GM23338 (cell line): Measurements from ENCODE around the gene PDE7B. TPM values are rescaled to one million over a fixed set of nuclear protein-coding genes. Genes with fewer than 3 reads are reported as not detected.

Experiments
- ATAC-seq: fragments of 200-7000 bp; cut with Tn5 transposase; 3 replicates; pipeline ENCODE4 v1.9.1; 2020
- DNase-seq: peaks from one replicate; pipeline ENCODE4 v3.0.0-alpha.2; 2015; ENCODE audit warnings: low spot score
- H2AFZ ChIP-seq: fragments of 200-600 bp; sonication (generic); 2 replicates; pipeline ENCODE4 v1.8.0; 2016; ENCODE audit warnings: antibody characterized with exemption, mild to moderate bottlenecking, moderate library complexity
- H3F3A ChIP-seq: fragments of 200-600 bp; sonication (generic); replicated peaks from 2 replicates; pipeline ENCODE4 v1.8.0; 2017; ENCODE audit warnings: antibody characterized with exemption, mixed run types, low read depth
- H3K27ac ChIP-seq: fragments of 200-600 bp; sonication (generic); 2 replicates; pipeline ENCODE4 v1.6.1; 2016; ENCODE audit warnings: low read depth
- H3K27me3 ChIP-seq: fragments of 200-600 bp; sonication (generic); 2 replicates; pipeline ENCODE4 v1.8.0; 2016; ENCODE audit warnings: mild to moderate bottlenecking, mixed run types, moderate library complexity; ENCODE audit not compliant: insufficient read depth
- H3K36me3 ChIP-seq: fragments of 200-600 bp; sonication (generic); 2 replicates; pipeline ENCODE4 v1.8.0; 2016; ENCODE audit warnings: mild to moderate bottlenecking; ENCODE audit not compliant: insufficient read depth
- H3K4me1 ChIP-seq: fragments of 200-600 bp; sonication (generic); 2 replicates; pipeline ENCODE4 v1.8.0; 2016; ENCODE audit warnings: mild to moderate bottlenecking, moderate library complexity; ENCODE audit not compliant: insufficient read depth
- H3K4me2 ChIP-seq: fragments of 200-600 bp; sonication (generic); 2 replicates; pipeline ENCODE4 v1.7.1; 2017; ENCODE audit warnings: mixed run types
- H3K4me3 ChIP-seq: fragments of 200-600 bp; sonication (generic); 2 replicates; pipeline ENCODE4 v1.6.1; 2016; ENCODE audit warnings: mixed run types
- H3K79me2 ChIP-seq: fragments of 200-600 bp; sonication (generic); replicated peaks from 2 replicates; pipeline ENCODE4 v1.8.0; 2017; ENCODE audit warnings: mild to moderate bottlenecking; ENCODE audit not compliant: insufficient read depth
- H3K9me2 ChIP-seq: fragments of 200-600 bp; sonication (generic); 2 replicates; pipeline ENCODE4 v1.8.0; 2017; ENCODE audit not compliant: insufficient read depth
- H4K20me1 ChIP-seq: fragments of 200-600 bp; sonication (generic); replicated peaks from 2 replicates; pipeline ENCODE4 v1.8.0; 2017; ENCODE audit warnings: mild to moderate bottlenecking; ENCODE audit not compliant: insufficient read depth
- H3K27ac Mint-ChIP-seq: 2 replicates; pipeline ENCODE4 v1.8.0; 2020; ENCODE audit warnings: inconsistent platforms, mild to moderate bottlenecking, moderate library complexity, mixed read lengths
- H3K27me3 Mint-ChIP-seq: 3 replicates; pipeline ENCODE4 v1.8.0; 2022; ENCODE audit warnings: low read depth, mild to moderate bottlenecking, moderate library complexity, mixed read lengths, inconsistent platforms; ENCODE audit not compliant: insufficient read depth, poor library complexity
- H3K36me3 Mint-ChIP-seq: 3 replicates; pipeline ENCODE4 v1.8.0; 2021; ENCODE audit warnings: low read depth, mild to moderate bottlenecking, inconsistent platforms, moderate library complexity, mixed read lengths
- H3K4me1 Mint-ChIP-seq: 3 replicates; pipeline ENCODE4 v1.8.0; 2020; ENCODE audit warnings: mild to moderate bottlenecking, inconsistent platforms, mixed read lengths
- H3K4me3 Mint-ChIP-seq: 3 replicates; pipeline ENCODE4 v1.8.0; 2021; ENCODE audit warnings: moderate library complexity, mild to moderate bottlenecking, inconsistent platforms, mixed read lengths
- H3K9me3 Mint-ChIP-seq: 3 replicates; pipeline ENCODE4 v1.8.0; 2020; ENCODE audit warnings: moderate library complexity, mild to moderate bottlenecking, inconsistent platforms, mixed read lengths
- CREB1 ChIP-seq: fragments of 250-450 bp; sonication (Bioruptor Pico); IDR thresholded peaks from 2 replicates; pipeline ENCODE4 v1.5.0; 2020; ENCODE audit warnings: low read depth, mild to moderate bottlenecking, moderate library complexity
- ETS1 ChIP-seq: IDR thresholded peaks from 2 replicates; pipeline ENCODE4 v1.6.1; 2016; ENCODE audit warnings: antibody characterized with exemption
- EZH2 ChIP-seq: fragments of 200-600 bp; sonication (generic); IDR thresholded peaks from one replicate; pipeline ENCODE4 v1.8.0; 2017; ENCODE audit warnings: antibody characterized with exemption, mild to moderate bottlenecking, low read depth; ENCODE audit not compliant: unreplicated experiment
- EZH2phosphoT487 ChIP-seq: fragments of 200-600 bp; sonication (generic); IDR thresholded peaks from one replicate; pipeline ENCODE4 v1.8.1; 2018; ENCODE audit warnings: antibody characterized with exemption; ENCODE audit not compliant: unreplicated experiment
- JUNB ChIP-seq: IDR thresholded peaks from one replicate; pipeline ENCODE4 v1.6.1; 2016; ENCODE audit warnings: antibody characterized with exemption; ENCODE audit not compliant: unreplicated experiment
- NANOG ChIP-seq: IDR thresholded peaks from 2 replicates; pipeline ENCODE4 v1.6.1; 2016; ENCODE audit warnings: antibody characterized with exemption, borderline replicate concordance
- POLR2AphosphoS5 ChIP-seq: IDR thresholded peaks from 2 replicates; pipeline ENCODE4 v1.6.1; 2016; ENCODE audit warnings: antibody characterized with exemption, low read depth
- STAT1 ChIP-seq: IDR thresholded peaks from one replicate; pipeline ENCODE4 v1.6.1; 2016; ENCODE audit warnings: antibody characterized with exemption; ENCODE audit not compliant: unreplicated experiment
- ZNF114 ChIP-seq: fragments of 250-450 bp; sonication (Bioruptor Pico); IDR thresholded peaks from 2 replicates; pipeline ENCODE4 v1.5.0; 2020; ENCODE audit warnings: mild to moderate bottlenecking, moderate library complexity
- ZNF331 ChIP-seq: fragments of 250-450 bp; sonication (Bioruptor Pico); IDR thresholded peaks from 2 replicates; pipeline ENCODE4 v1.5.0; 2020; ENCODE audit warnings: low read depth, mild to moderate bottlenecking, moderate library complexity
- polyA plus RNA-seq: library from polyadenylated mRNA; unstranded; fragments of >200 nt; fragmentation: Nextera tagmentation; extraction: Ambion mirVana; gene quantifications from 2 replicates; pipeline ENCODE4 v1.2.1, GENCODE V29; 2016
- total RNA-seq: library from RNA; depleted of rRNA; stranded (reverse); fragments of >200 nt; shearing (Covaris generic); gene quantifications from 2 replicates; pipeline ENCODE4 v1.2.3, GENCODE V29; 2014
- TF ChIP-seq, protein P1 (sequence below): fragments of 250-450 bp; sonication (Bioruptor Pico); IDR thresholded peaks from 2 replicates; pipeline ENCODE4 v1.5.0; 2020; ENCODE audit warnings: mild to moderate bottlenecking, moderate library complexity
- TF ChIP-seq, protein P2 (sequence below), 2 experiments: fragments of 200-600 bp in 1 of 2; sonication (generic) in 1 of 2; conservative IDR thresholded peaks; 2 replicates each; pipeline versions ENCODE4 v1.5.1 to v1.6.1; 2016 to 2017; ENCODE audit warnings: antibody characterized with exemption in 2 of 2, low read depth in 2 of 2, mild to moderate bottlenecking in 2 of 2, moderate library complexity in 1 of 2
- TF ChIP-seq, protein P3 (sequence below): IDR thresholded peaks from one replicate; pipeline ENCODE4 v1.6.1; 2018; ENCODE audit warnings: antibody characterized with exemption; ENCODE audit not compliant: unreplicated experiment

The PDE7B gene
- total and polyA plus RNA-seq, 2 experiments from 2014 or later = 0.07 TPM; not detected in 1

DNA sequence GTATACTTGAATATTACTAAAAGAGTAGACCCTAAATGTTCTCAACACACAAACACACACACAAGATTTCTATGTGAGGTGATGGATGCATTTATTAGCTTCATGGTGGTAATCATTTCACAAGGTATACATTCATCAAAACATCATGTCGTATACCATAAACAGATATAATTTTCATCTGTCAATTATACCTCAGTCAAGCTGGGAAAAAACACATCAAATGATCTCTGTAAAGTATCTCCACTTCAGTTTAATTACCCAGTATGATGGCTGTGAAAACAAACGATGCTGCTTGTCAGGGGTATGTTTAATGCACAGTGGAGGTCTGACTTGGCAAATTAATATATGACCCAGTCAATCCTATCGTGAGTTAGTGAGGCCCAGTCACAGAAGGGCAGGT is 241.4 kb downstream of the PDE7B start:
- TF ChIP-seq POLR2AphosphoS5 (no peak), STAT1 (no peak), ZNF331 (CRISPR knock-in tag) (no peak), NANOG (no peak), JUNB (no peak), EZH2 (no peak), ETS1 (no peak), EZH2phosphoT487 (no peak), ZNF114 (CRISPR knock-in tag) (no peak), CREB1 (CRISPR knock-in tag) (no peak)
- TF ChIP-seq, protein P1, sequence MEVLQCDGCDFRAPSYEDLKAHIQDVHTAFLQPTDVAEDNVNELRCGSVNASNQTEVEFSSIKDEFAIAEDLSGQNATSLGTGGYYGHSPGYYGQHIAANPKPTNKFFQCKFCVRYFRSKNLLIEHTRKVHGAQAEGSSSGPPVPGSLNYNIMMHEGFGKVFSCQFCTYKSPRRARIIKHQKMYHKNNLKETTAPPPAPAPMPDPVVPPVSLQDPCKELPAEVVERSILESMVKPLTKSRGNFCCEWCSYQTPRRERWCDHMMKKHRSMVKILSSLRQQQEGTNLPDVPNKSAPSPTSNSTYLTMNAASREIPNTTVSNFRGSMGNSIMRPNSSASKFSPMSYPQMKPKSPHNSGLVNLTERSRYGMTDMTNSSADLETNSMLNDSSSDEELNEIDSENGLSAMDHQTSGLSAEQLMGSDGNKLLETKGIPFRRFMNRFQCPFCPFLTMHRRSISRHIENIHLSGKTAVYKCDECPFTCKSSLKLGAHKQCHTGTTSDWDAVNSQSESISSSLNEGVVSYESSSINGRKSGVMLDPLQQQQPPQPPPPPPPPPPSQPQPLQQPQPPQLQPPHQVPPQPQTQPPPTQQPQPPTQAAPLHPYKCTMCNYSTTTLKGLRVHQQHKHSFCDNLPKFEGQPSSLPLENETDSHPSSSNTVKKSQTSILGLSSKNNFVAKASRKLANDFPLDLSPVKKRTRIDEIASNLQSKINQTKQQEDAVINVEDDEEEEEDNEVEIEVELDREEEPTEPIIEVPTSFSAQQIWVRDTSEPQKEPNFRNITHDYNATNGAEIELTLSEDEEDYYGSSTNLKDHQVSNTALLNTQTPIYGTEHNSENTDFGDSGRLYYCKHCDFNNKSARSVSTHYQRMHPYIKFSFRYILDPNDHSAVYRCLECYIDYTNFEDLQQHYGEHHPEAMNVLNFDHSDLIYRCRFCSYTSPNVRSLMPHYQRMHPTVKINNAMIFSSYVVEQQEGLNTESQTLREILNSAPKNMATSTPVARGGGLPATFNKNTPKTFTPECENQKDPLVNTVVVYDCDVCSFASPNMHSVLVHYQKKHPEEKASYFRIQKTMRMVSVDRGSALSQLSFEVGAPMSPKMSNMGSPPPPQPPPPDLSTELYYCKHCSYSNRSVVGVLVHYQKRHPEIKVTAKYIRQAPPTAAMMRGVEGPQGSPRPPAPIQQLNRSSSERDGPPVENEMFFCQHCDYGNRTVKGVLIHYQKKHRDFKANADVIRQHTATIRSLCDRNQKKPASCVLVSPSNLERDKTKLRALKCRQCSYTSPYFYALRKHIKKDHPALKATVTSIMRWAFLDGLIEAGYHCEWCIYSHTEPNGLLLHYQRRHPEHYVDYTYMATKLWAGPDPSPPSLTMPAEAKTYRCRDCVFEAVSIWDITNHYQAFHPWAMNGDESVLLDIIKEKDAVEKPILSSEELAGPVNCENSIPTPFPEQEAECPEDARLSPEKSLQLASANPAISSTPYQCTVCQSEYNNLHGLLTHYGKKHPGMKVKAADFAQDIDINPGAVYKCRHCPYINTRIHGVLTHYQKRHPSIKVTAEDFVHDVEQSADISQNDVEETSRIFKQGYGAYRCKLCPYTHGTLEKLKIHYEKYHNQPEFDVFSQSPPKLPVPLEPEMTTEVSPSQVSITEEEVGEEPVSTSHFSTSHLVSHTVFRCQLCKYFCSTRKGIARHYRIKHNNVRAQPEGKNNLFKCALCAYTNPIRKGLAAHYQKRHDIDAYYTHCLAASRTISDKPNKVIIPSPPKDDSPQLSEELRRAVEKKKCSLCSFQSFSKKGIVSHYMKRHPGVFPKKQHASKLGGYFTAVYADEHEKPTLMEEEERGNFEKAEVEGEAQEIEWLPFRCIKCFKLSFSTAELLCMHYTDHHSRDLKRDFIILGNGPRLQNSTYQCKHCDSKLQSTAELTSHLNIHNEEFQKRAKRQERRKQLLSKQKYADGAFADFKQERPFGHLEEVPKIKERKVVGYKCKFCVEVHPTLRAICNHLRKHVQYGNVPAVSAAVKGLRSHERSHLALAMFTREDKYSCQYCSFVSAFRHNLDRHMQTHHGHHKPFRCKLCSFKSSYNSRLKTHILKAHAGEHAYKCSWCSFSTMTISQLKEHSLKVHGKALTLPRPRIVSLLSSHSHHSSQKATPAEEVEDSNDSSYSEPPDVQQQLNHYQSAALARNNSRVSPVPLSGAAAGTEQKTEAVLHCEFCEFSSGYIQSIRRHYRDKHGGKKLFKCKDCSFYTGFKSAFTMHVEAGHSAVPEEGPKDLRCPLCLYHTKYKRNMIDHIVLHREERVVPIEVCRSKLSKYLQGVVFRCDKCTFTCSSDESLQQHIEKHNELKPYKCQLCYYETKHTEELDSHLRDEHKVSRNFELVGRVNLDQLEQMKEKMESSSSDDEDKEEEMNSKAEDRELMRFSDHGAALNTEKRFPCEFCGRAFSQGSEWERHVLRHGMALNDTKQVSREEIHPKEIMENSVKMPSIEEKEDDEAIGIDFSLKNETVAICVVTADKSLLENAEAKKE (CRISPR knock-in tag) = no peak
- TF ChIP-seq, protein P2, sequence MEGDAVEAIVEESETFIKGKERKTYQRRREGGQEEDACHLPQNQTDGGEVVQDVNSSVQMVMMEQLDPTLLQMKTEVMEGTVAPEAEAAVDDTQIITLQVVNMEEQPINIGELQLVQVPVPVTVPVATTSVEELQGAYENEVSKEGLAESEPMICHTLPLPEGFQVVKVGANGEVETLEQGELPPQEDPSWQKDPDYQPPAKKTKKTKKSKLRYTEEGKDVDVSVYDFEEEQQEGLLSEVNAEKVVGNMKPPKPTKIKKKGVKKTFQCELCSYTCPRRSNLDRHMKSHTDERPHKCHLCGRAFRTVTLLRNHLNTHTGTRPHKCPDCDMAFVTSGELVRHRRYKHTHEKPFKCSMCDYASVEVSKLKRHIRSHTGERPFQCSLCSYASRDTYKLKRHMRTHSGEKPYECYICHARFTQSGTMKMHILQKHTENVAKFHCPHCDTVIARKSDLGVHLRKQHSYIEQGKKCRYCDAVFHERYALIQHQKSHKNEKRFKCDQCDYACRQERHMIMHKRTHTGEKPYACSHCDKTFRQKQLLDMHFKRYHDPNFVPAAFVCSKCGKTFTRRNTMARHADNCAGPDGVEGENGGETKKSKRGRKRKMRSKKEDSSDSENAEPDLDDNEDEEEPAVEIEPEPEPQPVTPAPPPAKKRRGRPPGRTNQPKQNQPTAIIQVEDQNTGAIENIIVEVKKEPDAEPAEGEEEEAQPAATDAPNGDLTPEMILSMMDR (conservative IDR thresholded peaks at IDR 0.05; ENCODE audit: low read depth in 2 of 2) = no peak
- TF ChIP-seq, protein P3, sequence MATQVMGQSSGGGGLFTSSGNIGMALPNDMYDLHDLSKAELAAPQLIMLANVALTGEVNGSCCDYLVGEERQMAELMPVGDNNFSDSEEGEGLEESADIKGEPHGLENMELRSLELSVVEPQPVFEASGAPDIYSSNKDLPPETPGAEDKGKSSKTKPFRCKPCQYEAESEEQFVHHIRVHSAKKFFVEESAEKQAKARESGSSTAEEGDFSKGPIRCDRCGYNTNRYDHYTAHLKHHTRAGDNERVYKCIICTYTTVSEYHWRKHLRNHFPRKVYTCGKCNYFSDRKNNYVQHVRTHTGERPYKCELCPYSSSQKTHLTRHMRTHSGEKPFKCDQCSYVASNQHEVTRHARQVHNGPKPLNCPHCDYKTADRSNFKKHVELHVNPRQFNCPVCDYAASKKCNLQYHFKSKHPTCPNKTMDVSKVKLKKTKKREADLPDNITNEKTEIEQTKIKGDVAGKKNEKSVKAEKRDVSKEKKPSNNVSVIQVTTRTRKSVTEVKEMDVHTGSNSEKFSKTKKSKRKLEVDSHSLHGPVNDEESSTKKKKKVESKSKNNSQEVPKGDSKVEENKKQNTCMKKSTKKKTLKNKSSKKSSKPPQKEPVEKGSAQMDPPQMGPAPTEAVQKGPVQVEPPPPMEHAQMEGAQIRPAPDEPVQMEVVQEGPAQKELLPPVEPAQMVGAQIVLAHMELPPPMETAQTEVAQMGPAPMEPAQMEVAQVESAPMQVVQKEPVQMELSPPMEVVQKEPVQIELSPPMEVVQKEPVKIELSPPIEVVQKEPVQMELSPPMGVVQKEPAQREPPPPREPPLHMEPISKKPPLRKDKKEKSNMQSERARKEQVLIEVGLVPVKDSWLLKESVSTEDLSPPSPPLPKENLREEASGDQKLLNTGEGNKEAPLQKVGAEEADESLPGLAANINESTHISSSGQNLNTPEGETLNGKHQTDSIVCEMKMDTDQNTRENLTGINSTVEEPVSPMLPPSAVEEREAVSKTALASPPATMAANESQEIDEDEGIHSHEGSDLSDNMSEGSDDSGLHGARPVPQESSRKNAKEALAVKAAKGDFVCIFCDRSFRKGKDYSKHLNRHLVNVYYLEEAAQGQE = no peak
- Mint-ChIP-seq H3K27ac (no peak overlapping the region), H3K4me3 (no peak overlapping the region), H3K36me3 (no peaks in the 10 kb centered on the region), H3K27me3 (no peaks in the 10 kb centered on the region), H3K4me1 (no peaks in the 10 kb centered on the region), H3K9me3 (peaks cover 3% of the 10 kb centered on the region; the same call in 2 of the 3 replicates)
- H3K27ac ChIP-seq = no peak overlapping the region
- H3K4me2 ChIP-seq = no peak overlapping the region
- H3K4me1 ChIP-seq = no peaks in the 10 kb centered on the region
- no peak for ATAC-seq
- H3K27me3 ChIP-seq = no peaks in the 10 kb centered on the region
- no peaks in the 10 kb centered on the region for H3K79me2 ChIP-seq
- no peak overlapping the region for H3K4me3 ChIP-seq
- no peaks in the 10 kb centered on the region for H3K9me2 ChIP-seq
- H3K36me3 ChIP-seq = no peaks in the 10 kb centered on the region
- no peak overlapping the region for H2AFZ ChIP-seq
- no peak for DNase-seq
- no peaks in the 10 kb centered on the region for H3F3A ChIP-seq
- no peaks in the 10 kb centered on the region for H4K20me1 ChIP-seq
